HTR-8/SVneo (cell line): ENCODE data around the gene ENO1.
A peak's percentile ranks its signal among the peaks of the same experiment; 100 is the strongest.
"Not testable (repeated sequence)": the region's sequence is repeated elsewhere in the genome, so short reads cannot be mapped to it uniquely, and the experiment has no call there.

Source experiments
- DNase-seq: peaks from one replicate; pipeline ENCODE4 v3.0.0; 2011; ENCODE audit warnings: low spot score, mixed read lengths; ENCODE audit not compliant: insufficient read length
- FAIRE-seq: peaks from 2 replicates; lab custom pipeline; 2011; peaks lifted over from hg19 to GRCh38; lab: Jason Lieb, UNC

ENO1 gene

GRCh38 chr1:8898418-8898817 is 19.9 kb upstream of the ENO1 start:
- DNase-seq, FAIRE-seq: not testable (repeated sequence)

- not testable (repeated sequence) for DNase-seq, FAIRE-seq
Observed at GRCh38 chr1:8897505-8897904, 19.0 kb upstream of the ENO1 start.

GRCh38 chr1:8896775-8897174 is 18.3 kb upstream of the ENO1 start:
- not testable (repeated sequence) for DNase-seq, FAIRE-seq

GRCh38 chr1:8892026-8892425 is 13.5 kb upstream of the ENO1 start:
- FAIRE-seq, result no peak

GRCh38 chr1:8891401-8891800 is 12.9 kb upstream of the ENO1 start:
- no peak for FAIRE-seq
- DNase-seq, result no peak

More at GRCh38 chr1:8892026-8892425, 13.5 kb upstream of the ENO1 start:
- no peak for DNase-seq

- FAIRE-seq (no peak), DNase-seq (no peak)
Observed at GRCh38 chr1:8889925-8890785, 11.7 kb upstream of the ENO1 start.

GRCh38 chr1:8889103-8889846 is 10.8 kb upstream of the ENO1 start:
- DNase-seq (no peak), FAIRE-seq (no peak)

- DNase-seq (no peak), FAIRE-seq (no peak)
Observed at GRCh38 chr1:8886589-8886988, 8.1 kb upstream of the ENO1 start.

GRCh38 chr1:8886031-8886524 is 7.6 kb upstream of the ENO1 start:
- not testable (repeated sequence) for FAIRE-seq, DNase-seq

- not testable (repeated sequence) for FAIRE-seq, DNase-seq
Observed at GRCh38 chr1:8884105-8884504, 5.6 kb upstream of the ENO1 start.

GRCh38 chr1:8883491-8883890 is 5.0 kb upstream of the ENO1 start:
- FAIRE-seq, result no peak
- DNase-seq, result no peak

GRCh38 chr1:8879922-8880676 is 1.6 kb upstream of the ENO1 start:
- no peak for DNase-seq
- FAIRE-seq, result no peak

- no peak for DNase-seq
- no peak for FAIRE-seq
Observed at GRCh38 chr1:8879464-8879921, 1.0 kb upstream of the ENO1 start.

- peak; percentile 82 for FAIRE-seq
- DNase-seq, result peak; percentile 90
Observed at GRCh38 chr1:8878698-8879463, 395 bp upstream of the ENO1 start.

GRCh38 chr1:8876087-8876486 is 2.4 kb downstream of the ENO1 start:
- FAIRE-seq (no peak), DNase-seq (no peak)

GRCh38 chr1:8875216-8875861 is 3.1 kb downstream of the ENO1 start:
- no peak for FAIRE-seq
- DNase-seq, result no peak

GRCh38 chr1:8874230-8875201 is 4.0 kb downstream of the ENO1 start:
- DNase-seq, result no peak
- FAIRE-seq, result no peak
